Gastrocnemius medialis (tissue), 4 donors: ENCODE results near the gene AMMECR1.

Source experiments
- CTCF ChIP-seq, 5 experiments: fragments of 450-650 bp in 3 of 5; fragments of 200-600 bp in 2 of 5; sonication (generic) in 2 of 5; IDR thresholded peaks in 4 of 5; conservative IDR thresholded peaks in 1 of 5; 1 replicate in 4 of 5; 2 replicates in 1 of 5; pipeline ENCODE4 v1.5.1; 2016 to 2019; ENCODE audit warnings: antibody characterized with exemption in 5 of 5, mild to moderate bottlenecking in 3 of 5, moderate library complexity in 3 of 5
- POLR2A ChIP-seq, 2 donors: fragments of 450-650 bp; IDR thresholded peaks; one replicate each; pipeline ENCODE4 v1.6.1; 2017; ENCODE audit warnings: antibody characterized with exemption in 2 of 2, mild to moderate bottlenecking in 2 of 2, moderate library complexity in 2 of 2

- no peak for TF ChIP-seq POLR2A (IDR thresholded peaks at IDR 0.05)
- no peak for TF ChIP-seq CTCF (IDR thresholded peaks at IDR 0.05 in 4 of 5, conservative IDR thresholded peaks at IDR 0.05 in 1 of 5)
These were observed 13.7 kb upstream of the AMMECR1 start for GRCh38 chrX:110331444-110332030.
